Panc1 (cell line): ENCODE measurements around the gene PINK1. TPM values are rescaled to one million over a fixed set of nuclear protein-coding genes. Genes with fewer than 3 reads are reported as not detected.

Experiments used
- ATAC-seq: fragments of 200-7000 bp; cut with Tn5 transposase; 2 replicates; pipeline ENCODE4 v1.9.1; 2020; ENCODE audit warnings: mild to moderate bottlenecking, moderate library complexity
- BruUV-seq: library from RNA; stranded (reverse); fragments of 400-500 nt; replicated peaks from 2 replicates; lab custom pipeline; 2021; lab: Mats Ljungman, UMichigan
- CTCF ChIA-PET: fragments of 300-600 bp; sonication (Branson Sonifier 250); formaldehyde crosslinking; loops from one replicate; lab custom pipeline; 2022; ENCODE audit warnings: antibody characterized with exemption; lab: Charles Lee
- POLR2A ChIA-PET: fragments of 300-600 bp; sonication (Branson Sonifier 250); formaldehyde crosslinking; loops from one replicate; lab custom pipeline; 2022; ENCODE audit warnings: antibody characterized with exemption; lab: Charles Lee
- DNase-seq: peaks from one replicate; pipeline ENCODE4 v3.0.0-alpha.2; 2010; ENCODE audit warnings: low read depth, low spot score
- H3K27ac ChIP-seq: 2 replicates; pipeline ENCODE4 v1.5.1; 2011; ENCODE audit warnings: mild to moderate bottlenecking, low read length, inconsistent platforms
- H3K27me3 ChIP-seq: fragments of 200-500 bp; sonication (Bioruptor generic); 2 replicates; pipeline ENCODE4 v1.6.0; 2014; ENCODE audit warnings: low read length, inconsistent platforms; ENCODE audit not compliant: control insufficient read depth, insufficient read depth
- H3K36me3 ChIP-seq: fragments of 200-500 bp; sonication (Bioruptor generic); 2 replicates; pipeline ENCODE4 v1.5.1; 2014; ENCODE audit warnings: inconsistent platforms, mild to moderate bottlenecking, low read length, moderate library complexity; ENCODE audit not compliant: control insufficient read depth, insufficient read depth
- H3K4me1 ChIP-seq: 2 replicates; pipeline ENCODE4 v1.5.1; 2011; ENCODE audit warnings: inconsistent platforms, mild to moderate bottlenecking, low read length, moderate library complexity; ENCODE audit not compliant: control insufficient read depth, insufficient read depth
- H3K4me3 ChIP-seq, 2 experiments: 2 replicates each; pipeline ENCODE4 v1.5.1; 2011 to 2012; ENCODE audit warnings: low read depth in 2 of 2, low read length in 2 of 2, mild to moderate bottlenecking in 2 of 2, inconsistent platforms in 1 of 2, moderate library complexity in 1 of 2
- H3K9me3 ChIP-seq: fragments of 200-500 bp; sonication (Bioruptor generic); 2 replicates; pipeline ENCODE4 v1.5.1; 2014; ENCODE audit warnings: low read depth, mild to moderate bottlenecking, inconsistent platforms, low read length, moderate library complexity; ENCODE audit not compliant: control insufficient read depth, insufficient read depth
- POLR2AphosphoS5 ChIP-seq: IDR thresholded peaks from 2 replicates; pipeline ENCODE4 v1.6.1; 2012; ENCODE audit warnings: mild to moderate bottlenecking, low read depth, low read length, moderate library complexity
- SIN3A ChIP-seq: IDR thresholded peaks from 2 replicates; pipeline ENCODE4 v1.6.1; 2012; ENCODE audit warnings: low read depth, mild to moderate bottlenecking, low read length, moderate library complexity, borderline replicate concordance; ENCODE audit not compliant: insufficient read depth
- TCF7L2 ChIP-seq: IDR thresholded peaks from 2 replicates; pipeline ENCODE4 v1.6.1; 2011; ENCODE audit warnings: mild to moderate bottlenecking, low read depth, low read length, inconsistent platforms
- in situ Hi-C: cut with HindIII; loops from 2 replicates; pipeline ENCODE4 v1.10.0; 2016; ENCODE audit warnings: low sequenced_read_pairs, low pct_unique_long_range_greater_than_20kb
- intact Hi-C: fragments of 100-400 bp; cut with micrococcal nuclease; formaldehyde crosslinking; loops from one replicate; pipeline ENCODE4 v1.10.0; 2022; ENCODE audit not compliant: unreplicated experiment
- total RNA-seq: library from RNA; stranded (reverse); gene quantifications from one replicate; pipeline ENCODE4 v1.2.1, GENCODE V29; 2021; ENCODE audit not compliant: unreplicated experiment
- TF ChIP-seq, protein P1 (sequence below), 2 experiments: IDR thresholded peaks; 2 replicates each; pipeline ENCODE4 v1.6.1; 2011 to 2012; ENCODE audit warnings: low read depth in 2 of 2, control low read depth in 1 of 2, low read length in 1 of 2, mild to moderate bottlenecking in 1 of 2, moderate library complexity in 1 of 2; ENCODE audit not compliant: insufficient read depth in 1 of 2
- TF ChIP-seq, protein P2 (sequence below): fragments of 450-650 bp; IDR thresholded peaks from 2 replicates; pipeline ENCODE4 v1.5.1; 2017; ENCODE audit warnings: mild to moderate bottlenecking

Gene PINK1
- total RNA-seq, 1 experiment from 2014 or later, result 32.1 TPM

DNA sequence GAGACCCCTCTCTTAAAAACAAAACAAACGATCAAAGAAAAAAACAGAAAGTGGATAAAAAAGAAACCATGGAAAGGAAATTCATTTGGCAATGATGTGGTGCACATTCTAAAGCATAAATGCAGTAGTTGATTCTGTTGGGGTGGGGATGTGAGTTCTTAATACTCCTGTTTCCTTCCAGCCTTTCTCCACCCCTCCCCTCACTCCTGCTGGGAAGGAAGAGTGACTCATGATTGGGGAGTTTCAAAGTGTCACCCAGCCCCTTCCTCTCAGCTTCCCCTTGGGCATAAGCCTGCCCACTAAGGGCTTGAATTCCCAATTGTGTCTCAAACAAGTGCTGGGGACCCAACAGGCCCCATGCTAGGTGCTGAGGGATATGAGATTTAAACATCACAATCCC lies 6.7 kb upstream of the PINK1 start:
- in situ Hi-C loops (no loop called here), intact Hi-C loops (no loop called here)
- Histone ChIP-seq H3K27me3 (no peaks in the 10 kb centered on the region), H3K27ac (no peak overlapping the region), H3K9me3 (no peaks in the 10 kb centered on the region), H3K4me3 (no peak overlapping the region), H3K4me1 (no peaks in the 10 kb centered on the region), H3K36me3 (no peaks in the 10 kb centered on the region)
- no peak for ATAC-seq
- no TSS peak for BruUV-seq
- no peak for TF ChIP-seq POLR2AphosphoS5
- TF ChIP-seq, protein P1, sequence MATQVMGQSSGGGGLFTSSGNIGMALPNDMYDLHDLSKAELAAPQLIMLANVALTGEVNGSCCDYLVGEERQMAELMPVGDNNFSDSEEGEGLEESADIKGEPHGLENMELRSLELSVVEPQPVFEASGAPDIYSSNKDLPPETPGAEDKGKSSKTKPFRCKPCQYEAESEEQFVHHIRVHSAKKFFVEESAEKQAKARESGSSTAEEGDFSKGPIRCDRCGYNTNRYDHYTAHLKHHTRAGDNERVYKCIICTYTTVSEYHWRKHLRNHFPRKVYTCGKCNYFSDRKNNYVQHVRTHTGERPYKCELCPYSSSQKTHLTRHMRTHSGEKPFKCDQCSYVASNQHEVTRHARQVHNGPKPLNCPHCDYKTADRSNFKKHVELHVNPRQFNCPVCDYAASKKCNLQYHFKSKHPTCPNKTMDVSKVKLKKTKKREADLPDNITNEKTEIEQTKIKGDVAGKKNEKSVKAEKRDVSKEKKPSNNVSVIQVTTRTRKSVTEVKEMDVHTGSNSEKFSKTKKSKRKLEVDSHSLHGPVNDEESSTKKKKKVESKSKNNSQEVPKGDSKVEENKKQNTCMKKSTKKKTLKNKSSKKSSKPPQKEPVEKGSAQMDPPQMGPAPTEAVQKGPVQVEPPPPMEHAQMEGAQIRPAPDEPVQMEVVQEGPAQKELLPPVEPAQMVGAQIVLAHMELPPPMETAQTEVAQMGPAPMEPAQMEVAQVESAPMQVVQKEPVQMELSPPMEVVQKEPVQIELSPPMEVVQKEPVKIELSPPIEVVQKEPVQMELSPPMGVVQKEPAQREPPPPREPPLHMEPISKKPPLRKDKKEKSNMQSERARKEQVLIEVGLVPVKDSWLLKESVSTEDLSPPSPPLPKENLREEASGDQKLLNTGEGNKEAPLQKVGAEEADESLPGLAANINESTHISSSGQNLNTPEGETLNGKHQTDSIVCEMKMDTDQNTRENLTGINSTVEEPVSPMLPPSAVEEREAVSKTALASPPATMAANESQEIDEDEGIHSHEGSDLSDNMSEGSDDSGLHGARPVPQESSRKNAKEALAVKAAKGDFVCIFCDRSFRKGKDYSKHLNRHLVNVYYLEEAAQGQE (IDR thresholded peaks at IDR 0.05; ENCODE audit: insufficient read depth in 1 of 2, low read depth in 2 of 2, low read length in 1 of 2), result no peak
- TF ChIP-seq TCF7L2, result no peak
- TF ChIP-seq, protein P2, sequence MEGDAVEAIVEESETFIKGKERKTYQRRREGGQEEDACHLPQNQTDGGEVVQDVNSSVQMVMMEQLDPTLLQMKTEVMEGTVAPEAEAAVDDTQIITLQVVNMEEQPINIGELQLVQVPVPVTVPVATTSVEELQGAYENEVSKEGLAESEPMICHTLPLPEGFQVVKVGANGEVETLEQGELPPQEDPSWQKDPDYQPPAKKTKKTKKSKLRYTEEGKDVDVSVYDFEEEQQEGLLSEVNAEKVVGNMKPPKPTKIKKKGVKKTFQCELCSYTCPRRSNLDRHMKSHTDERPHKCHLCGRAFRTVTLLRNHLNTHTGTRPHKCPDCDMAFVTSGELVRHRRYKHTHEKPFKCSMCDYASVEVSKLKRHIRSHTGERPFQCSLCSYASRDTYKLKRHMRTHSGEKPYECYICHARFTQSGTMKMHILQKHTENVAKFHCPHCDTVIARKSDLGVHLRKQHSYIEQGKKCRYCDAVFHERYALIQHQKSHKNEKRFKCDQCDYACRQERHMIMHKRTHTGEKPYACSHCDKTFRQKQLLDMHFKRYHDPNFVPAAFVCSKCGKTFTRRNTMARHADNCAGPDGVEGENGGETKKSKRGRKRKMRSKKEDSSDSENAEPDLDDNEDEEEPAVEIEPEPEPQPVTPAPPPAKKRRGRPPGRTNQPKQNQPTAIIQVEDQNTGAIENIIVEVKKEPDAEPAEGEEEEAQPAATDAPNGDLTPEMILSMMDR, result no peak
- TF ChIP-seq SIN3A, result no peak
- POLR2A ChIA-PET, result no interaction called here
- DNase-seq, result no peak
- CTCF ChIA-PET, result no interaction called here

- CTCF ChIA-PET, result interaction anchor here (1.8 kb wide), 1 partner anchor 55 kb away, joined by 6 read pairs; no protein-coding TSS in a partner anchor
- intact Hi-C loops, result no loop called here
- no peak for ATAC-seq
These were observed 2.5 kb upstream of the PINK1 start for GRCh38 chr1:20630729-20631128.

More at GRCh38 chr1:20630729-20631128, 2.5 kb upstream of the PINK1 start:
- Histone ChIP-seq H3K9me3 (no peaks in the 10 kb centered on the region), H3K27me3 (no peaks in the 10 kb centered on the region), H3K36me3 (no peaks in the 10 kb centered on the region; the same call in 1 of the 2 replicates), H3K4me1 (peaks cover 15% of the 10 kb centered on the region), H3K27ac (no peak overlapping the region), H3K4me3 (no peak overlapping the region)
- TF ChIP-seq, protein P2, result no peak
- TF ChIP-seq SIN3A (no peak), POLR2AphosphoS5 (no peak), TCF7L2 (no peak)
- TF ChIP-seq, protein P1 (IDR thresholded peaks at IDR 0.05; ENCODE audit: insufficient read depth in 1 of 2, low read depth in 2 of 2, low read length in 1 of 2), result no peak
- POLR2A ChIA-PET, result no interaction called here
- no TSS peak for BruUV-seq
- in situ Hi-C loops, result no loop called here
- DNase-seq, result no peak
